ENCODE data around the gene CX3CL1.

GRCh38 chr16:57341062-57341440, 31.2 kb upstream of the CX3CL1 start:
- TF ChIP-seq EZH2 (IDR thresholded peaks at IDR 0.05) (no peak), POLR2AphosphoS5 (IDR thresholded peaks at IDR 0.05; ENCODE audit: borderline replicate concordance, low read depth, low read length) (no peak), FOXP2 (optimal IDR thresholded peaks at IDR 0.05; ENCODE audit: control extremely low read depth, extremely low read length, insufficient read depth) (no peak)

All from SK-N-MC (cell line).